ENCODE measurements around the gene SULT1B1. TPM values are rescaled to one million over a fixed set of nuclear protein-coding genes. Genes with fewer than 3 reads are reported as not detected.

The SULT1B1 gene
- total and polyA plus RNA-seq, 2 of the 8 experiments (the other 6 are each of a cell fraction or from before 2014, with no cell fraction given) = not detected

DNA sequence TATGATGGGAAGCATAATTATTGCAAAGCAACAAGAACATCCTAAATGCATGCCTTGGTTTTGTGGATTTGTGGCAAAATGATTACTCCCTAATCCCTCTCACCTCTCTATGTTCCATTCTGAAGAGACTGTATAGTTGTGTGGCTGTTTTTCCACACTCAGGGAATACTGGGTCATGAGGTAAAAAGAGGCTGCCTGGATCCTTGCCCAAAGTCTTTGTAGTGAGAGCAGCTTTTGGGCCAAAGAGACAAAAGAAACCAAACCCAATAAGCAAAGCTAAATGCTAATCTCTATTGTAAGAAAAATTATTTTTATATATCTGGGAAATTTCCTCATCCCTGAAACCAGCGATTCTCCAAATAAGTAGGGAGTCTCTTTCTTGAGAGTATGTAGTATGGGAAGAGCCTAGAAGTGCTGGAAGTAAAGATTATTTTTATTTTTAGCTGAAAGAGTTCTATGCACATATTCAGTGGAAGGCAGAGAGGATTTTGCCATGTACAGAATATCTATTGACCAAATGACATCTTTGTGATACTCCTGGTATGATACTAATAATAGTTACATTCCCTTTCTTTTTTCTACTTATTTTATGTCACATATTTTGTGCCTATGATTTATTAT is 24.9 kb upstream of the SULT1B1 start:
- no peak overlapping the region for H2BK20ac ChIP-seq (ENCODE audit: low read length)
- FAIRE-seq (no peak), DNase-seq (ENCODE audit: low read depth in 1 of 2, low spot score in 2 of 2) (no peak)
- H3K4me3 ChIP-seq (ENCODE audit: extremely low read depth in 1 of 4, insufficient read depth in 2 of 4, low read depth in 3 of 4, low read length in 4 of 4) = no peak overlapping the region
- 95% methylated on average over 1 of the region's 1 CpG; no CpG with 5 or more reads in 1 of the 2 experiments for WGBS, 2 experiments (ENCODE audit: extremely low coverage in 1 of 2, insufficient coverage in 1 of 2, insufficient read length in 1 of 2, insufficient replicate concordance in 2 of 2, low coverage in 1 of 2, low lambda C conversion rate in 2 of 2, missing lambda C conversion rate in 1 of 2)
- H4K8ac ChIP-seq (ENCODE audit: extremely low read depth, insufficient read depth, low read length) = no peak overlapping the region
- no peak overlapping the region for H2AFZ ChIP-seq (ENCODE audit: low read length)
- no peak overlapping the region for H3K4me2 ChIP-seq (ENCODE audit: insufficient read depth in 1 of 2, low read depth in 2 of 2, low read length in 2 of 2)
- H3K9me3 ChIP-seq (ENCODE audit: insufficient read depth in 2 of 2, low read depth in 1 of 2, low read length in 1 of 2) = no peaks in the 10 kb centered on the region; a peak in 1 of 4 replicates
- no peak overlapping the region for H2BK5ac ChIP-seq (ENCODE audit: low read depth, low read length)
- no peaks in the 10 kb centered on the region for H4K20me1 ChIP-seq (replicated peaks in 1 of 2; ENCODE audit: control insufficient read depth in 1 of 2, insufficient read depth in 2 of 2, low read length in 2 of 2)
- H4K91ac ChIP-seq (replicated peaks; ENCODE audit: insufficient read length, low read length) = no peak overlapping the region
- no peak overlapping the region for H2BK120ac ChIP-seq (replicated peaks; ENCODE audit: low read depth, low read length)
- ChIA-PET POLR2A (ENCODE audit: partially characterized antibody) (no interaction called here), CTCF (ENCODE audit: partially characterized antibody) (interaction anchor here (1.5 kb wide), 1 partner anchor 46 kb away, joined by 5 read pairs; no protein-coding TSS in a partner anchor)
- H3K27ac ChIP-seq (ENCODE audit: low read depth, low read length) = no peak overlapping the region
- H3K23ac ChIP-seq (ENCODE audit: insufficient read length) = no peak overlapping the region
- no peak overlapping the region for H3K56ac ChIP-seq (replicated peaks; ENCODE audit: insufficient read length, low read depth, low read length)
- no peaks in the 10 kb centered on the region for H3K4me1 ChIP-seq (replicated peaks in 1 of 4; ENCODE audit: control insufficient read depth in 3 of 4, insufficient read depth in 4 of 4, low read length in 3 of 4)
- H3K36me3 ChIP-seq (ENCODE audit: control insufficient read depth in 2 of 4, insufficient read depth in 4 of 4, low read length in 3 of 4) = no peaks in the 10 kb centered on the region
- H3K18ac ChIP-seq (ENCODE audit: extremely low read depth, low read length) = no peak overlapping the region
- H3K79me1 ChIP-seq (ENCODE audit: low read depth, low read length) = no peaks in the 10 kb centered on the region
- H3K14ac ChIP-seq (ENCODE audit: insufficient read length) = no peak overlapping the region
- no peaks in the 10 kb centered on the region for H3K79me2 ChIP-seq (ENCODE audit: control insufficient read depth in 1 of 2, insufficient read depth in 2 of 2, low read length in 2 of 2)
- no peak overlapping the region for H3K4ac ChIP-seq (replicated peaks; ENCODE audit: insufficient read length, low read depth, low read length)
- no peak overlapping the region for H2BK12ac ChIP-seq (ENCODE audit: low read depth, low read length)
- no peak overlapping the region for H2AK5ac ChIP-seq (ENCODE audit: low read depth, low read length)
- H4K5ac ChIP-seq (ENCODE audit: insufficient read length, low read depth, low read length) = no peak overlapping the region
- no peak overlapping the region for H2BK15ac ChIP-seq (ENCODE audit: low read length)
- no peaks in the 10 kb centered on the region for H3K27me3 ChIP-seq (replicated peaks in 1 of 4; ENCODE audit: control insufficient read depth in 3 of 4, extremely low read depth in 1 of 4, insufficient read depth in 3 of 4, low read length in 3 of 4)
- H3K23me2 ChIP-seq (ENCODE audit: low read depth, low read length) = no peaks in the 10 kb centered on the region
- no peak overlapping the region for H3K9ac ChIP-seq (replicated peaks in 1 of 4; ENCODE audit: extremely low read depth in 1 of 4, low read depth in 3 of 4, low read length in 3 of 4)
- TF ChIP-seq, protein P1, sequence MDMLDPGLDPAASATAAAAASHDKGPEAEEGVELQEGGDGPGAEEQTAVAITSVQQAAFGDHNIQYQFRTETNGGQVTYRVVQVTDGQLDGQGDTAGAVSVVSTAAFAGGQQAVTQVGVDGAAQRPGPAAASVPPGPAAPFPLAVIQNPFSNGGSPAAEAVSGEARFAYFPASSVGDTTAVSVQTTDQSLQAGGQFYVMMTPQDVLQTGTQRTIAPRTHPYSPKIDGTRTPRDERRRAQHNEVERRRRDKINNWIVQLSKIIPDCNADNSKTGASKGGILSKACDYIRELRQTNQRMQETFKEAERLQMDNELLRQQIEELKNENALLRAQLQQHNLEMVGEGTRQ (IDR thresholded peaks at IDR 0.05; ENCODE audit: low read length) = no peak
- TF ChIP-seq SIRT6 (IDR thresholded peaks at IDR 0.05; ENCODE audit: low read length) = no peak
- no peak for TF ChIP-seq SRF (IDR thresholded peaks at IDR 0.05; ENCODE audit: low read depth, low read length)
- no peak for TF ChIP-seq JUND (IDR thresholded peaks at IDR 0.05; ENCODE audit: low read length)
- TF ChIP-seq RAD21 (IDR thresholded peaks at IDR 0.05 in 1 of 2, conservative IDR thresholded peaks at IDR 0.05 in 1 of 2; ENCODE audit: low read depth in 2 of 2, low read length in 2 of 2) = no peak
- TF ChIP-seq PHF8 (conservative IDR thresholded peaks at IDR 0.05; ENCODE audit: low read depth, low read length) = no peak
- no peak for TF ChIP-seq RXRA (IDR thresholded peaks at IDR 0.05; ENCODE audit: insufficient read depth, low read depth, low read length)
- TF ChIP-seq RBBP5 (IDR thresholded peaks at IDR 0.05; ENCODE audit: borderline replicate concordance, low read depth, low read length) = no peak
- TF ChIP-seq EP300 (IDR thresholded peaks at IDR 0.05; ENCODE audit: borderline replicate concordance in 1 of 2, low read depth in 2 of 2, low read length in 2 of 2) = no peak
- no peak for TF ChIP-seq JUN (IDR thresholded peaks at IDR 0.05; ENCODE audit: low read depth, low read length)
- TF ChIP-seq TBP (IDR thresholded peaks at IDR 0.05; ENCODE audit: low read depth, low read length) = no peak
- TF ChIP-seq HDAC2 (IDR thresholded peaks at IDR 0.05; ENCODE audit: borderline replicate concordance in 1 of 2, low read depth in 2 of 2, low read length in 2 of 2) = no peak
